Keratinocyte (primary cell): ENCODE results near the gene CCL25. TPM values are rescaled to one million over a fixed set of nuclear protein-coding genes. Genes with fewer than 3 reads are reported as not detected.

ENCODE experiments used
- DNase-seq: peaks from one replicate; pipeline ENCODE4 v3.0.0-alpha.2; 2011; ENCODE audit warnings: low read depth, missing footprints, low spot score
- FAIRE-seq: peaks from 2 replicates; lab custom pipeline; 2011; peaks lifted over from hg19 to GRCh38; lab: Jason Lieb, UNC
- H2AFZ ChIP-seq: 2 replicates; pipeline ENCODE4 v1.6.0; 2012; ENCODE audit warnings: low read length, control low read depth, inconsistent platforms; ENCODE audit not compliant: control insufficient read depth
- H3K27ac ChIP-seq: 2 replicates; pipeline ENCODE4 v1.5.1; 2011; ENCODE audit warnings: low read length; ENCODE audit not compliant: control insufficient read depth, insufficient read depth
- H3K27me3 ChIP-seq: 3 replicates; pipeline ENCODE4 v1.6.0; 2011; ENCODE audit warnings: low read length; ENCODE audit not compliant: control insufficient read depth, insufficient read depth; ENCODE audit errors: extremely low read depth
- H3K36me3 ChIP-seq, 2 experiments: 2 replicates in 1 of 2; 3 replicates in 1 of 2; pipeline ENCODE4 v1.5.1; 2011; ENCODE audit warnings: low read length in 2 of 2, mild to moderate bottlenecking in 1 of 2; ENCODE audit not compliant: control insufficient read depth in 2 of 2, insufficient read depth in 2 of 2; ENCODE audit errors: extremely low read depth in 1 of 2
- H3K4me1 ChIP-seq: 3 replicates; pipeline ENCODE4 v1.5.1; 2011; ENCODE audit warnings: low read length; ENCODE audit not compliant: control insufficient read depth, insufficient read depth; ENCODE audit errors: extremely low read depth
- H3K4me2 ChIP-seq: 3 replicates; pipeline ENCODE4 v1.6.0; 2011; ENCODE audit warnings: low read depth, low read length; ENCODE audit not compliant: control insufficient read depth, insufficient read depth; ENCODE audit errors: extremely low read depth
- H3K4me3 ChIP-seq, 3 experiments: fragments of 200-600 bp in 1 of 3; sonication (generic) in 1 of 3; 2 replicates in 2 of 3; 3 replicates in 1 of 3; pipeline ENCODE4 v1.5.1; 2011 to 2016; ENCODE audit warnings: low read length in 3 of 3, mild to moderate bottlenecking in 3 of 3, control low read depth in 2 of 3, inconsistent platforms in 1 of 3, low read depth in 1 of 3, mixed read lengths in 1 of 3, mixed run types in 1 of 3, moderate library complexity in 1 of 3; ENCODE audit not compliant: control insufficient read depth in 2 of 3, insufficient read depth in 2 of 3; ENCODE audit errors: extremely low read depth in 1 of 3
- H3K79me2 ChIP-seq: 2 replicates; pipeline ENCODE4 v1.6.0; 2012; ENCODE audit warnings: low read length; ENCODE audit not compliant: control insufficient read depth, insufficient read depth
- H3K9ac ChIP-seq: 3 replicates; pipeline ENCODE4 v1.6.0; 2011; ENCODE audit warnings: low read length; ENCODE audit not compliant: control insufficient read depth, insufficient read depth; ENCODE audit errors: extremely low read depth
- H3K9me1 ChIP-seq: 3 replicates; pipeline ENCODE4 v1.6.0; 2011; ENCODE audit warnings: low read length; ENCODE audit not compliant: control insufficient read depth, insufficient read depth; ENCODE audit errors: extremely low read depth
- H3K9me3 ChIP-seq: 2 replicates; pipeline ENCODE4 v1.5.1; 2012; ENCODE audit warnings: low read depth, low read length; ENCODE audit not compliant: control insufficient read depth
- H4K20me1 ChIP-seq: 3 replicates; pipeline ENCODE4 v1.6.0; 2011; ENCODE audit warnings: low read length; ENCODE audit not compliant: control insufficient read depth, insufficient read depth; ENCODE audit errors: extremely low read depth
- EZH2 ChIP-seq: IDR thresholded peaks from one replicate; pipeline ENCODE4 v1.6.1; 2012; ENCODE audit warnings: inconsistent platforms, mild to moderate bottlenecking, low read length, moderate library complexity
- dilution Hi-C: fragments of 300-500 bp; cut with MboI; formaldehyde crosslinking; loops from one replicate; pipeline ENCODE4 v1.7.0; 2020; ENCODE audit warnings: low sequenced_read_pairs; ENCODE audit not compliant: extremely low pct_ligation_motif_present
- polyA plus RNA-seq, 5 experiments: library from polyadenylated mRNA; depleted of rRNA in 3 of 5; stranded (reverse) in 3 of 5; stranded (forward) in 1 of 5; unstranded in 1 of 5; fragments of >200 nt; gene quantifications; 1 replicate in 1 of 5; 2 replicates in 3 of 5; 3 replicates in 1 of 5; pipeline versions ENCODE4 v1.2.1 to v1.2.3, GENCODE V29; 2011 to 2012; ENCODE audit warnings: missing spikeins in 2 of 5, low read depth in 1 of 5, low replicate concordance in 1 of 5
- TF ChIP-seq, protein P1 (sequence below), 3 experiments: IDR thresholded peaks in 1 of 3; conservative IDR thresholded peaks in 1 of 3; optimal IDR thresholded peaks in 1 of 3; 2 replicates in 2 of 3; 3 replicates in 1 of 3; pipeline versions ENCODE3 to v1.5.1; 2011; ENCODE audit warnings: low read length in 3 of 3, mild to moderate bottlenecking in 3 of 3, moderate library complexity in 2 of 3, control low read depth in 1 of 3, inconsistent platforms in 1 of 3; ENCODE audit not compliant: insufficient read depth in 2 of 3; ENCODE audit errors: extremely low read depth in 1 of 3

Gene CCL25
- polyA plus RNA-seq, 1 donor (not counting 4 experiments of a cell fraction or from before 2014, with no cell fraction given), result not detected

DNA sequence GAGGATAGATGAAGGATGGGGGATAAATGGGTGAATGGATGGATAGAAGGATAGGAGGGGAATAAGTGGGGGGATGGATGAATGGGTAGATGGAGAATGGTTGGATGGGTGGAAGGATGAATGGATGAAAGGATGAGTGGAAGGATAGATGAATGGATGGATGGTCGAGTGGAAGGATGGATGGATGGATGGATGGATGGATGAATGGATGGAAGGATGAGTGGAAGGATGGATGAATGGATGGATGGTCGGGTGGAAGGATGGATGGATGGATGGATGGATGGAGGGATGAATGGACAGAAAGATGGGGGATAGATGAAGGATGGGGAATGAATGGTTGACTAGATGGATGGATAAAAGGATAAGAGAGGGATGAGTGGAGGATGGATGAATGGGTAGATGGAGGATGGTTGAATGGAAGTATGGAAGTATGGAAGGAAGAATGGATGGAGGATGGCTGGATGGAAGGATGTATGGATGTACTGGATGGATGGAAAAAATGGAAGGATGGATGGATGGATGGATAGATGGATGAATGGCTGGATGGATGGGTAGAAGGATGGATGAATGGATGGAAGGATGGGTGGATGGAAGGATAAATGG, 54.8 kb downstream of the CCL25 start:
- H3K79me2 ChIP-seq, result no peaks in the 10 kb centered on the region
- no peak overlapping the region for H3K27ac ChIP-seq
- dilution Hi-C loops, result no loop called here
- no peak overlapping the region for H3K9ac ChIP-seq
- H3K4me3 ChIP-seq, result no peak overlapping the region
- H3K9me3 ChIP-seq, result no peaks in the 10 kb centered on the region
- no peaks in the 10 kb centered on the region for H3K36me3 ChIP-seq
- DNase-seq (no peak), FAIRE-seq (no peak)
- no peaks in the 10 kb centered on the region for H3K27me3 ChIP-seq
- TF ChIP-seq, protein P1, sequence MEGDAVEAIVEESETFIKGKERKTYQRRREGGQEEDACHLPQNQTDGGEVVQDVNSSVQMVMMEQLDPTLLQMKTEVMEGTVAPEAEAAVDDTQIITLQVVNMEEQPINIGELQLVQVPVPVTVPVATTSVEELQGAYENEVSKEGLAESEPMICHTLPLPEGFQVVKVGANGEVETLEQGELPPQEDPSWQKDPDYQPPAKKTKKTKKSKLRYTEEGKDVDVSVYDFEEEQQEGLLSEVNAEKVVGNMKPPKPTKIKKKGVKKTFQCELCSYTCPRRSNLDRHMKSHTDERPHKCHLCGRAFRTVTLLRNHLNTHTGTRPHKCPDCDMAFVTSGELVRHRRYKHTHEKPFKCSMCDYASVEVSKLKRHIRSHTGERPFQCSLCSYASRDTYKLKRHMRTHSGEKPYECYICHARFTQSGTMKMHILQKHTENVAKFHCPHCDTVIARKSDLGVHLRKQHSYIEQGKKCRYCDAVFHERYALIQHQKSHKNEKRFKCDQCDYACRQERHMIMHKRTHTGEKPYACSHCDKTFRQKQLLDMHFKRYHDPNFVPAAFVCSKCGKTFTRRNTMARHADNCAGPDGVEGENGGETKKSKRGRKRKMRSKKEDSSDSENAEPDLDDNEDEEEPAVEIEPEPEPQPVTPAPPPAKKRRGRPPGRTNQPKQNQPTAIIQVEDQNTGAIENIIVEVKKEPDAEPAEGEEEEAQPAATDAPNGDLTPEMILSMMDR (optimal IDR thresholded peaks at IDR 0.05 in 1 of 3, IDR thresholded peaks at IDR 0.05 in 1 of 3, conservative IDR thresholded peaks at IDR 0.05 in 1 of 3; ENCODE audit: extremely low read depth in 1 of 3, insufficient read depth in 2 of 3, low read length in 3 of 3), result no peak
- no peak for TF ChIP-seq EZH2
- no peaks in the 10 kb centered on the region for H3K4me1 ChIP-seq
- no peak overlapping the region for H3K4me2 ChIP-seq
- H3K9me1 ChIP-seq, result no peaks in the 10 kb centered on the region
- no peaks in the 10 kb centered on the region for H4K20me1 ChIP-seq
- no peak overlapping the region for H2AFZ ChIP-seq

GRCh38 chr19:8108560-8109445, 56.2 kb downstream of the CCL25 start:
- no peaks in the 10 kb centered on the region for H3K9me3 ChIP-seq
- dilution Hi-C loops, result no loop called here
- no peaks in the 10 kb centered on the region for H3K9me1 ChIP-seq
- no peak for FAIRE-seq
- no peak overlapping the region for H3K4me3 ChIP-seq
- no peaks in the 10 kb centered on the region for H3K79me2 ChIP-seq
- H3K36me3 ChIP-seq, result no peaks in the 10 kb centered on the region
- DNase-seq, result no peak
- no peak overlapping the region for H3K4me2 ChIP-seq
- H3K9ac ChIP-seq, result no peak overlapping the region
- no peak overlapping the region for H2AFZ ChIP-seq
- no peak overlapping the region for H3K27ac ChIP-seq
- H3K4me1 ChIP-seq, result no peaks in the 10 kb centered on the region
- TF ChIP-seq EZH2, result no peak
- TF ChIP-seq, protein P1 (optimal IDR thresholded peaks at IDR 0.05 in 1 of 3, IDR thresholded peaks at IDR 0.05 in 1 of 3, conservative IDR thresholded peaks at IDR 0.05 in 1 of 3; ENCODE audit: extremely low read depth in 1 of 3, insufficient read depth in 2 of 3, low read length in 3 of 3), result no peak
- H4K20me1 ChIP-seq, result no peaks in the 10 kb centered on the region
- no peaks in the 10 kb centered on the region for H3K27me3 ChIP-seq
